NCI-H187 treated with DMSO at 0.1 percent for 48 hours (cell line): Measurements from ENCODE around the gene ELN.
"Not testable (repeated sequence)": the region's sequence is repeated elsewhere in the genome, so short reads cannot be mapped to it uniquely, and the experiment has no call there.

ENCODE experiments used
- DNase-seq: peaks from one replicate; lab custom pipeline; 2025; lab: John Stamatoyannopoulos, UW

The ELN gene

DNA sequence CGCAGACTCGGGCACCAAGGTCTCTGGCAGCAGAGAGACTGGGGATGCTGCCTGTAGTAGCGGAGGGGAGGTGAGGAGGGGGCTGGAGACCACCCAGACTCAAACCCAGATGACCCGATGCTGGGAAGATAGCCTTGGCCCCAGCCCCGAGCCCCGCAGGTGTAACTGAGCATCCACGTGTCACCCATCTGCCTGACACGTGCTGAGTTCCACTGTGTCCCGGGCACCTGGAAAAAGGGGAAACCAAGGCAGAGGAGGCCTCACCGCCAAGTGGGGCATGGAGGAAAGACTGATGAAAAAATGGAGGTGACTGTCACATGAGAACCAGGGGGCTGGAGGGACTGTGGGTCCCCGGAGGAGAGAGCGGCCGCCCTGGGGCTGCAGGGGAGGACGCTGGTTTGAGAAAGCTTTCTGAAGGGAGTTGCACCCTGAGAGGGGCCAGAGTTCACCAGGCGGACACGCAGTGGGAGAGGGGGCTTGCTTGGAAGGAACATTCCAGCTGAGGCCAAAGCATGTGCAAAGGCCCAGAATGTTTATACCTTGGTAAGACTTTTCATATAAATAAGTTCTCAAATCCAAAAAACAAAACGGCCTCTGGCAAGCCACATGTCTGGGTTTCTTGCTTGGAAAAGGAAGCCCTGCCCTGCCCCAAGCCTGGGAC lies 27.4 kb upstream of the ELN start:
- no peak for DNase-seq

GRCh38 chr7:74001150-74001494 lies 26.9 kb upstream of the ELN start:
- DNase-seq: no peak

DNA sequence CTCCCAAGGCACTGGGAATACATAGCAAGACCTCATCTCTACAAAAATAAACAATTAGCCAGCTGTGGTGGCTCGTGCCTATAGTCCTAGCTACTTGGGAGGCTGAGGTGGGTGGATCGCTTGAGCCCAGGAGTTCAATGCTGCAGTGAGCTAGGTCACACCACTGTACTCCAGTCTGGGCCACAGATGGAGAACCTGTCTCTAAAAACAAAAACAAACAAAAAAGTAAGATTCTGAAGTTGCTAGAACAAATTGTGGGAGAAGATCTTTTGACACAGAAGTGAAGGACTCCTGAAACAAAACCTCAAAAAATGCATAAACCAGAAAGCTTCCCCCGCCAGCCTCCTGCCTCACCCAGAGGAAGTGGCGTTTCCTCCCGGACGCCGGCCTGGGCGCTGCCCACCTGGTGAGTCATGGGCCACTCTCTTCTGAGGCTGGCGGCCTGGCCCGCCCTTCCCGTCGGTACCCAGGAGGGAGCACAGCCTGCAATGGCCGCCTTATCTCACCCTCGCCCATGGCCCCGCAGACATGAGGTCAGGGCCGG lies 25.4 kb upstream of the ELN start:
- no peak for DNase-seq

DNA sequence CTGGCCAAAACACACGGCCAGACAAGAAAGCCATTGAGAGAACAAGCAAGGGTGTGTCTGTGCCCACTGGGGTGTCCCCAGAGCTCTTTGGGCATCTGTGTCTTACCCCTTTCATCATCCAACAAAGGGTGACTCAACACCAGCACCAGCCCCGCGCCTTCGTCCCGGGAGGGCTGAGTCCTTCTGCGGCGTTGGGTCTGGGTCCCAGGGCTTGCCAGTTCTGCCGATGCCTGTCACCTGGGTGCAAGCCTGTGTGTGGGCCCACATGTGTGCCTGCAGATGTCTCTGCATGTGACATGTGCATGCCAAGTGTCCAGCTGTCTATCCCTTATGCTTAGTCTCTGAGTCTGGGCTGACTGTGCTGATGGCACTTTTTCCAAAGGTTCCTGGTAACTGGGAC lies 24.4 kb upstream of the ELN start:
- DNase-seq: no peak

GRCh38 chr7:74006032-74006431 lies 21.9 kb upstream of the ELN start:
- DNase-seq: no peak

DNA sequence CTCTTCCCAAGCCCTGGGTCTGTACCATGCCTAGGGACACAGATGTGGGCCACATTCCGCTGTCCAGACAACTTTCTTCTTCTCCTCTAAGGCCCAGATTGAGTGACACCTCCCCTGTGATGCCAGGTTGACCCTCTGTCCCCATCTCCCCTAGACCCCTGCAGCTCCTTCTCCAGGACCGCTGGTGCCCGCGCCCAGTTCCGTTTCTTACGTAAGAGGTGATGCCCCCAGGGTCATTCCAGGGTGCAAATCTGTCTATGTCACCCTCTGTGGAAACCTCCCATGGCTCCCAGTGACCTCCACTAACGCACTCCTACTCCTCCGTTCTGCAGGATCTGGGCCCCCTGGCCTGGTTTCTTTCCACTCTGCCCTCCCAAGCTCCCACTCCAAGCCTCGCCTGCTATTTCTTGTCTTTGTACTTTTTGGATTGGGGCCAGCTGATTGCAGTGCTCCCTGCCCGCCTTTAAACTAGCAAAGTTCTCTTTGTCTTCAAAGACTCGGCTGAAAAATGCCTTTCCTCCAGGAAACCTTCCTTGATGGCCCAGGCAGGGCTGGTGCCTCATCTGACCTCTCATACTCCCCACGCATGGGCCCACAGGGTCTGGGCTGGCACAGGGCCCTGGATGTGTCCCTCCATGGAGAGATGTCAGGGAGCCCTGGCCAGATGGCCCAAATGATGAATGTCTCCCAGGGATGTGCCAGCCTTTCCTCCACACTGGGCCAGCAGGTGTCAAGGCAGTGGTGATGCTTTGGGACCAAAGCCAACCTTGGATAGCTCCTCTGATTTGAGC lies 21.3 kb upstream of the ELN start:
- DNase-seq: no peak

- DNase-seq: no peak
Measured at GRCh38 chr7:74007242-74007567, 20.8 kb upstream of the ELN start.

DNA sequence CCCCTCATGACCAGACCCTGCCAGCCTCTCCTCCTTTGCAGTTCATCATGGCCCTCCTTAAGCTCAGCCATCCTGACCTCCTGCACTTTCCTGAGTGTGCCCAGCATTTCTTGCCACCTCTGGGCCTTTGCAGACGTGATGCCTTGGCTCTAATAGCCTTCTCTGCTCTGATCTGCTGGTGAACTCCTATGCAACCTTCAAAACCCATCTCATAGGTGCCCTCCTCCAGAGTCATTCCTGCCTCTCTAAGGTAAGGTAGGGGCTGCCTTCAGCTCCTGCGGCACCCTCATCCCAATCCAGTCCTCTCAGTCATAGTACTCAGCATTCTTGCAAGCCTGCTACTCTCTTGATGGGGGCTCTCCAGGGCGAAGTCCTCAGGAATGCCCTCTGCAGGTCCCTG lies 19.3 kb upstream of the ELN start:
- no peak for DNase-seq

- DNase-seq: no peak
Measured at GRCh38 chr7:74009719-74010118, 18.3 kb upstream of the ELN start.

DNA sequence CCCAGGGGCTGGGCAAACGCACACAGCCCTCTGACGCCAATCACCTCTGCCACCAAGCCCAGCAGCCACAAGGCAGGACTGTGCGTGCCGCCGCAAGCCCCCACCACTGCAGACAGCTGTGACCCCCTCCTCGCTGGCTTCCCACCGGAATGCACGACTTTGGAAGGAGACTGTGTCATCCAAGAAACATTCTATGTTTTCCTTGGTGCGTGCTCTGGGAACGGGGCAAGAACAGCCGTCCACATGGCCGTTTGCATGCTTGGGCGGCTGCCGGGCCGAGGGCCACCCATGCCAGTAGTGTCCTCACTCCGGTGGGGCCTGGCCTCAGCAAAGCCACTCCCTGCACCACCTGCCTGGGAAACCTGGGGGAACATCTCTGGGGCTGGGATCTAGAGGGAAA lies 17.6 kb upstream of the ELN start:
- no peak for DNase-seq

DNA sequence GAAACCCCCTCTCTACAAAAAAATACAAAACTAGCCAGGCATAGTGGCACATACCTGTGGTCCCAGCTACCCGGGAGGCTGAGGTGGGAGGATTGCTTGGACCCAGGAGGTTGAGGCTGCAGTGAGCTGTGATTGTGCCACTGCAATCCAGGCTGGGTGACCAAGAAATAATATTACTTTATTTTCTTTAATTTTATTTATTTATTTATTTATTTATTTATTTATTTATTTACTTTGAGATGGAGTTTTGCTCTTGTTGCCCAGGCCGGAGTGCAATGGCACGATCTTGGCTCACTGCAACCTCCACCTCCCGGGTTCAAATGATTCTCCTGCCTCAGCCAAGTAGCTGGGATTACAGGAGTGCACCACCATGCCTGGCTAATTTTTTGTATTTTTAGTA lies 16.6 kb upstream of the ELN start:
- DNase-seq: not testable (repeated sequence)

GRCh38 chr7:74012842-74013249 lies 15.1 kb upstream of the ELN start:
- DNase-seq: no peak

DNA sequence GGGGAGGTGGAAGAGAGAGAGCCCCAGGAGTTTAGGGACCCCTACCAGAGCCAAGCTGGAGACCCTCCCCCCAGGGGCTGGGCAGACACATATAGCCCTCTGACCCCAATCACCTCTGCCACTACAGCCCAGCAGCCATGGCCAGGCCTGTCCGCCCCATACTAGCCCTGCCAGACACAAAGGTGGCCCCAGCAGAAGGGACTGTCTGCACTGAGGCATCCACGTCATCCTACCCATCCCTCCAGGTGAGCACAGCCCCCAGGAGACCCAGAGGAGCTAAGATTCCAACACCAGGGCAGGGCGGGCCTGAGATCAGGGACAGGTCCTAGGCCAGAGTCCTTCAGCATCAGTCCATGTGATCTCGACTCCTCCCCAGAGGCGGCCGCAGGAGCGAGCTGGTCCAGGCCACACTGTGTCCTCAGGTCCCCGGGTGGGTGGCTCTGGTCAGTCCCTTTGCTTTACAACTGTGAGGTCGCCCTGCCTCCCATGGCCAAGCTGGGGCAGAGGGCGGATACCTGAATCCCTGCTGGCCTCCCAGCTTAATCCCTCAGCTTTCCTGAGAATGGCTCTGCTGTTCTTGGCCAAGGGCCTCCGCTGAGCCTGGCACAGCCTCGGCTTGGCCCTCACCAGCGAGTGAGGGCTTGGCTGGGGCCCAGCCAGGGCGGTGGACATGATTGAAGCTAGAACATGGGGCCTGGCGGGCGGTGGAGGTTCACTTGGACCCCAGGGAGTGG lies 14.3 kb upstream of the ELN start:
- DNase-seq: no peak

DNA sequence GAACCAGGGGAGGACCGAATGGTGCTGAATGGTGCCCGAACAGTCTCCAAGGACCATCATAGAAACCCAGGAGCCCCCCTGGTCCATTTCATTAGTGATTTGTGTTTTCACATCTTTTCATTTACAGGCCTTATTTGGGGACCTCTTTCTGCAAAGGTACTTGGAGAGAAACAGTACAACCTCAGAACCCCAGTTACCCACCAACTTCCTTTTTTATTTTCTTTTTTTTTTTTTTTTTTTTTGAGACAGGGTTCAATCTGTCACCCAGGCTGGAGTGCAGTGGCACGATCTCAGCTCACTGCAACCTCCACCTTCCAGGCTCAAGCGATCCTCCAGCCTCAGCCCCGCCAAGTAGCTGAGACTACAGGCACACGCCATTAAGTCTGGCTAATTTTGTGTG lies 13.0 kb upstream of the ELN start:
- no peak for DNase-seq

- DNase-seq: no peak
Measured at GRCh38 chr7:74015670-74016069, 12.3 kb upstream of the ELN start.

DNA sequence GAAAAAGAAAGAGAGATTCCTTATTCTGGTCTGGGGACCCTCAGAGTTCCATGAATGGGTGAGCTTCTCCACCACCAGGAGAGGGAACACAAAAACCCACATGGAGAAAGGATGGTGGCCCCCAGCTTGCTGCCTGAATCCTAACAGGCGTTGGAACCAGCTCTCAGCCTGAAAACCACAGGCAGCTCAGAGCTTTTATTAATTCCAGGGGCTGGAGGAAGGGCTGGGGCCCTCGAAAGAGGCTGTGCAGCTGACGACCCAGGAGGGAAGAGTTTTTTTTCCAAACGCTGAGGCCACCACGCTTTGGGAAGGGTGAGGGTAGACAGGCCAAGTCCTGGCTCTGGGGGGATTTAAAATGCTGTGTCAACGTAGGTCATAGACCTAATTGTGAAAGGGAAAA lies 10.8 kb upstream of the ELN start:
- no peak for DNase-seq

GRCh38 chr7:74018246-74018895 lies 9.6 kb upstream of the ELN start:
- no peak for DNase-seq

DNA sequence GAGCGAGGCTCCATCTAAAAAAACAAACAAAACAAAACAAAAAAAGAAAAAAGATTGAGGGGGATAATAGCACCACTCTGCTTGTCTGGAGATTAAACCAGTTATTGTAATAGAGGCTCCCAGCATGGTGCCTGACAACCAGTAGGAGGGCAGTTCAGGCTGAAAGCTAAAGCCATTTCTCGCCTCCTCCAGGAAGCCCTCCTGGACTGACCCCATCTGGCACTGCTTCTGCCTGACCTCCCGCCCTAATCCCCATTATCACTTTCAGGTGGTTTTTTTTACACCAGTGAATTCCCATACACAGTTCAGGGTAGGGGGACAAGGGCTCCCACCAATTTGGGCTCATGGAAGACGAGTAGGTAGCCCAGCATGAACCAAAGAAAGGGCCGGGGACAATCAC lies 8.8 kb upstream of the ELN start:
- DNase-seq: no peak

- DNase-seq: no peak
Measured at GRCh38 chr7:74020390-74020789, 7.6 kb upstream of the ELN start.

DNA sequence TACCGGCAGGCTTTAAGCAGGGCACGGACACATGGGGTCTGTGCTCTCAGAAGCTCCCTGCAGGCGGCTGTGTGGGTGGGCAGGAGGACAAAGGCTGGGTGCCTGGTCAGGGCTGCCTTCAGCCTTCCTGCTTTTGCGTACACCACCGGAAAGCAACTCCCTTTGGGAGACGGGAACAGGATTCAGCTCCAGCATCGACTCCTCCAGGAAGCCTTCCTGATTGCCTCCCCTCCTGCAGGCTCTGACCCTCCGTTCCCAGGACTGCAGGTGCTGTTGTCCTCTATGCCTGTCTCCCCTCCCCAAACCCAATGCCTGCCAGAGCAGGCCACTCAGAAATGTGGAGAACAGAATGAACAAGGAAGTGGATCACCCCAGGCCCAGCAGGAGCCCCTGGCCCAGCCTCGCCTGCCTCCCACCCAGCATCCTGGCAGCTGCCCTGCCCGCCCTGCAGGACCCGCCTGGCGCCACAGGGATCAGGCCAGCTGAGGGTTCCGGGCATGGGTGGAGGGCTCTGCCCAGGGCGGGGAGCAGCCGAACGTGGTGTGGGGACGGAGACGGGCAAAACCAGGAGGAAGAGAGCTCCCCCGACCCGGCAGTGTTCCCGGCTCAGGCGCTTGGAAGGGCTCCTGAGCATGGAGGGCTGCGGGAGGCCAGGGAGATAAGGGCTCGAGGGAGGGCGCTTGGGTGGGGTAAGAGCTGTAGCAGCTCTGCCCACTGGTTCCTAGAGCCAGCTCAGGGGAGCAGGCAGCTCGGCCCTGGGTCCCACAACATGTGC lies 6.2 kb upstream of the ELN start:
- no peak for DNase-seq

GRCh38 chr7:74022507-74022906 lies 5.5 kb upstream of the ELN start:
- no peak for DNase-seq

GRCh38 chr7:74023092-74023536 lies 4.9 kb upstream of the ELN start:
- DNase-seq: no peak
